CD4-positive, alpha-beta T cell treated with Interleukin-6 for 4 hours (primary cell): ENCODE data around the gene C1orf35.
A peak's percentile ranks its signal among the peaks of the same experiment; 100 is the strongest.

Experiments used
- DNase-seq: peaks from one replicate; pipeline ENCODE4 v3.0.0-alpha.2; 2020; ENCODE audit warnings: mixed read lengths

Gene C1orf35

GRCh38 chr1:228062085-228062791 lies 40.9 kb downstream of the C1orf35 start:
- DNase-seq = no peak

DNA sequence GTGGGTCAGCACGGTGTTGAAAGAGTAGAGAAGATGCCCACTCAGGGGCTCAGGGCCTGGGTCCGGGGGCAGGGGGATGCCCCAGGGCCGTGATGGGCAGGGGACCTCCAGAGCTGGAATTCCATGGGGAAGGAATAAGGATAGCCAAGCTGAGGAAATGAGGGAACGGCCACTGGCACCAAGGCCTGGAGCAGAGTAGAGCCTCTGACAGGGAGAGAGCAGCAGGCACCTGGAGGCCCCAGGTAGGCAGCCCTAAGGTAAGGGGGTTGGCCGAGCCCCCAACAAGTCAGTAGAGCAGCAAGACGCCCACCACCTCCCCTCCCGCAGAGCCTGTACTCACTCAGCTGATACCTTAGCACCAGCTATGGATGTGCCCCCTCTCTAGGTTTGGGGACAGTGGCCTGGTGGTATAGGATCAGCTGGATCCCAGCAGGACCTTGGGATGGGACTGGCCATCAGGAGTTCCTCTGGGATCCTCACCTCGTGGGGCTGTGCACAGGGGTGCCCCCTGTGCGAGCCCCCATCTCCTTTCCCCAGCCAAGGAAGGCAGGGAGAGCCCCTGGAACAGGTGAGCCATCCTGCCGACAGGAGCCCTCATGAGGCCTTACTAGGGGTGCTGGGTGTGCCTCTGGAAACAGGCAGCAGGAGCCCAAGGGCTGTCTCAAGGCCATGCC lies 41.6 kb downstream of the C1orf35 start:
- no peak for DNase-seq

DNA sequence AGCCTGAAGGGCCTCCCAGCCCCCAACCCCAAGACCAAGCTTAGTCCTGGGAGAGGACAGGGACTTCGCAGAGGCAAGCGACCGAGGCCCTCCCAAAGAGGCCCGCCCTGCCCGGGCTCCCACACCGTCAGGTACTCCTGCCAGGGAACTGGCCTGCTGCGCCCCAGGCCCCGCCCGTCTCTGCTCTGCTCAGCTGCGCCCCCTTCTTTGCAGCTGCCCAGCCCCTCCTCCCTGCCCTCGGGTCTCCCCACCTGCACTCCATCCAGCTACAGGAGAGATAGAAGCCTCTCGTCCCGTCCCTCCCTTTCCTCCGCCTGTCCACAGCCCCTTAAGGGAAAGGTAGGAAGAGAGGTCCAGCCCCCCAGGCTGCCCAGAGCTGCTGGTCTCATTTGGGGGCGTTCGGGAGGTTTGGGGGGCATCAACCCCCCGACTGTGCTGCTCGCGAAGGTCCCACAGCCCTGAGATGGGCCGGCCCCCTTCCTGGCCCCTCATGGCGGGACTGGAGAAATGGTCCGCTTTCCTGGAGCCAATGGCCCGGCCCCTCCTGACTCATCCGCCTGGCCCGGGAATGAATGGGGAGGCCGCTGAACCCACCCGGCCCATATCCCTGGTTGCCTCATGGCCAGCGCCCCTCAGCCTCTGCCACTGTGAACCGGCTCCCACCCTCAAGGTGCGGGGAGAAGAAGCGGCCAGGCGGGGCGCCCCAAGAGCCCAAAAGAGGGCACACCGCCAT lies 42.5 kb downstream of the C1orf35 start:
- DNase-seq = no peak

DNA sequence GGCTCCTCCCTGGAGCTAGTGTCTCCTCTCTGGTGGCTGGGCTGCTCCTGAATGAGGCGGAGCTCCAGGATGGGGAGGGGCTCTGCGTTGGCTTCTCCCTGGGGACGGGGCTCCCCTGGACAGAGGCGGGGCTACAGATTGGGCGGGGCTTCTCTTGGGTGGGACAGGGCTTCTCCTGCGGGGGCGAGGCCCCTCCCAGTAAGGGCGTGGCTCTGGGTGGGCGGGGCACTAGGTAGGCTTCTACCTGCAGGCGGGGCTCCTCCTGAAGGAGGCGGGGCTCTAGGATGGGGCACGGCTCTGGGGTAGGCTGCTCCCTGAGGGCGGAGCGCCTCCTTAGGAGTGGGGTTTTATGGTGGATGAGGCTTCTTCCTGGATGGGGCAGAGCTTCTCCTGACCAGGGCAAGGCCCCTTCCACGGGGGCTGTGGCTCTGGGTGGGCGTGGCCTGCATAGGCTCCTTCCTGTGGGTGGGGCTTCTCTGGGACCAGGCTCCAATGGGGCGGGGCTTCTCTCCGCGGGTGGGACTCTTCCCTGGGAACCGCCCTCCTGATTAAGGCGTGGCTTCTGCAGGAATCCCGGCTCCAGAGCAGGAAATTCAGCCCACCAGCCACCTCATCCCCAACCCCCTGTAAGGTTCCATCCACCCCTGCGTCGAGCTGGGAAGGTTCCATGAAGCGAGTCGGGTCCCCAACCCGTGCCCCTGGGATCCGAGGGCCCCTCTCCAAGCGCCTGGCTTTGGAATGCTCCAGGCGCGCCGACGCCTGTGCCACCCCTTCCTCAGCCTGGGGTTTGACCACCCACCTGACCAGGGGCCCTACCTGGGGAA lies 43.3 kb downstream of the C1orf35 start:
- DNase-seq = peak; percentile 78

- DNase-seq = peak; percentile 62
Measured at GRCh38 chr1:228058949-228059633, 44.0 kb downstream of the C1orf35 start.

DNA sequence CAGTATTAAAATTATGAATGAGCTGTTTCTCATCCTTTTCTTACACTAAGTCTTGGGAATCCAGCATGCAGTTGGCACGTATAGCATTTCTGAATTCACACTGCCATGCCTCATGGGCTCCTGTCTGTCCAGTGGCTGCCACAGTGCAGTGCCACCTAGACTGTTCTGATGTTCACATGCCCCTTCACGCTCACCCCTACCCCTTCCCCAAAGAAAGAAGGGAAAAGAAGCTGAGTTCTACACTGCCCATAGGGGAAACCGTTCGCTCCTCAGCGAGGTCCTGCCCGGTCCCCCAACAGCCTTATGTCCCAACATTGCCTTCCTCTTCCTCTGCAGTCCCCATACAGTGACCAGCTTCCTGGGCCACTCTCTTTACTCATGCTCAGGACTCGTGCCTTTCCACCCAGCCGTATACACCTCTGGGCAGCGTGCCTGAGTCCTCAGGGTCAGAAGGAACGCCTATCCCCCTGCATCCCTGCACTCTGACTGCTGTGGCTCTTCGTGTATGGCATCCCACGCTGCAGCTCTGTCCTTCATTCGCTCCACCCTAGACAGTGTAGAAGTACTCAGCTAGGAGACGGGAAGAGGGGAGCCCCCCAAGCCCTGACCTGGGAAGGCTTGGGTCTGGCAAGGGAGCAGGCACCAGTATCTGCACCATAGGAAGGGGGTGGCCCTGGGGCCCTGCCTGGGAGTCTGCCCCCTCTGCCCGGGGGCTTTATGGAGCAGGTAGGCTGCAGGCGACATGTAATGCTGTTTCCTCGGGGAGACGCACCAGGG lies 44.8 kb downstream of the C1orf35 start:
- no peak for DNase-seq
